ENCODE data around the gene PIP4P1. TPM values are rescaled to one million over a fixed set of nuclear protein-coding genes. Genes with fewer than 3 reads are reported as not detected.

PIP4P1 gene
- total RNA-seq, 1 donor from 2014 or later: 37.7 TPM

DNA sequence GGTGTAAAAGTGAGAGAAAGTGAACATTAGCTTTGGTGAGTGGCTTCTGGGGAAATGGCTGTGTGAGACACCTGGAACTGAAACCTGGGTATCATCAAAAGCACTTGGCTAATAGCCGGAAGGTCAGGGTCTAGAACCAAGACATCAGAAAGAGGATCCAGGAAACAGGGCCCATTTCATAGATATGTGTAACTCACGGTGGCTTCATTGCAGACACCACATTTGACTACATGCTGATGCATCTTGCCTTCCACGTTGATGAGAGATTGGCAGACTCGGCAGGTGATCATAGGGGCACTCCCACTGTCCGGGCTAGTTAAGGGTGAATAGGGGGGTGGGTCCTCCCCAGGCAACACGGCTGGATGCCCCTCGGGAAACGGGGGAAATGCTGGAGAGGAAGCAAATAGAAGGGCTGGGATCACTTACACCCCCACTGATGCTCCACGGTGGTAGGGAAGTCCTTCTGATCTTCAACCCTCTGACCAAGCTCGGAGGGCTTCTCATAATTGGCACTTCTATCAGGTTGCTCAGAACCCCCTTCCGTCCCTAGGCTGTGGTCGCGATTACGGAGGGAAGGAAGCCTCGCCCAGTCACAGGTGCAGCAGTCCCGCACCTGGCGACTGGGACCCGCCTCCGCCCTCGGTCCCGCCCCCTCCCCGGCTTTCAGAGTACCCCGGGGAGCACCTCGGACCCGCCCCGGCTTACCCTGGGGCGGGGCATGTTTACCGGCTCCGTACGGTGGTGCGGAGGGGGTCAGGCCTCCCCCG is 593 bp downstream of the PIP4P1 start:
- DNase-seq (peak; percentile 74), ATAC-seq (peak; percentile 57 to 59)
- Histone ChIP-seq H3K4me3 (peak overlapping the region; percentile 95), H3K36me3 (peaks cover 48% of the 10 kb centered on the region), H3K4me1 (peaks cover 42% of the 10 kb centered on the region), H3K9me3 (no peaks in the 10 kb centered on the region), H3K27me3 (ENCODE audit: low read depth) (no peaks in the 10 kb centered on the region), H3K27ac (peak overlapping the region; percentile 94)
- intact Hi-C loops (cut with DNase I): no loop called here
- TF ChIP-seq, protein P1, sequence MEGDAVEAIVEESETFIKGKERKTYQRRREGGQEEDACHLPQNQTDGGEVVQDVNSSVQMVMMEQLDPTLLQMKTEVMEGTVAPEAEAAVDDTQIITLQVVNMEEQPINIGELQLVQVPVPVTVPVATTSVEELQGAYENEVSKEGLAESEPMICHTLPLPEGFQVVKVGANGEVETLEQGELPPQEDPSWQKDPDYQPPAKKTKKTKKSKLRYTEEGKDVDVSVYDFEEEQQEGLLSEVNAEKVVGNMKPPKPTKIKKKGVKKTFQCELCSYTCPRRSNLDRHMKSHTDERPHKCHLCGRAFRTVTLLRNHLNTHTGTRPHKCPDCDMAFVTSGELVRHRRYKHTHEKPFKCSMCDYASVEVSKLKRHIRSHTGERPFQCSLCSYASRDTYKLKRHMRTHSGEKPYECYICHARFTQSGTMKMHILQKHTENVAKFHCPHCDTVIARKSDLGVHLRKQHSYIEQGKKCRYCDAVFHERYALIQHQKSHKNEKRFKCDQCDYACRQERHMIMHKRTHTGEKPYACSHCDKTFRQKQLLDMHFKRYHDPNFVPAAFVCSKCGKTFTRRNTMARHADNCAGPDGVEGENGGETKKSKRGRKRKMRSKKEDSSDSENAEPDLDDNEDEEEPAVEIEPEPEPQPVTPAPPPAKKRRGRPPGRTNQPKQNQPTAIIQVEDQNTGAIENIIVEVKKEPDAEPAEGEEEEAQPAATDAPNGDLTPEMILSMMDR (IDR thresholded peaks at IDR 0.05): no peak

DNA sequence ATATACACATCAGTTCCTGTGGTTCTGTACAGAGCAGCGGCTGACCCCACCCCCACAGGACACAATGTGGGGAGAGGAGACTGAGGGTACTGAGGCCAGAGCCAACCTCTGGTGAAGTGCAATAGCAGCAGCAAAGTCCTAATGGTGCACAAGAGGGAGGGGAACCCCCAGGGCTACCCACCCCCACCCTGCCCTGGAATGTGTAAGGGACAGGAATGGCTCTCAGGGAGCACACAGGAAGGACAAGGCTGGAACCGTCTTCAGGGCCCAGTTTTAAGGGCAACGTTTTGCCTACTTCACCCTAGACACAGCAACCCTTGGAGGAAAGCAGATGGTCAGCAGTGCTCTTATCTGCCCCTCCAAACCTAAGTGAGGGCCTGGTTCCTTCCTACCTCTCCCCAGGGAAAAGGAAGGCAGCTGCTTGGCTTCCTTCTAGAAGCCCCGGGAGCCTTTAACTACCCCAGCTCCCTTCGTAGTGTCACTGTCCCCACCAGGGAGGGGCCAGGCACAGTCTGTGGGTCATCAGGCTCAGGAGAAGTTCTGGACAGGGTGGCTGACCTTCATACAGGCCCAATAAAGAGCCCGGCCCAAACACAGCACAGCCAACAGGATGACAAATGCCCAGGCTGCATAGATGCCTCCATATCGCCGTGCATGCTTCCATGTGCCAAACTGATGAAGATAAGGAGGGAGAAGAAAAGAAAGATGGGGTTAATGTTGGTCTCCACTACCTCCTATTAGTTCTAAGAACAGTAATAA is 3.0 kb downstream of the PIP4P1 start:
- Histone ChIP-seq H3K9me3 (no peaks in the 10 kb centered on the region), H3K27ac (no peak overlapping the region), H3K4me1 (peaks cover 52% of the 10 kb centered on the region), H3K36me3 (peaks cover 48% of the 10 kb centered on the region), H3K4me3 (no peak overlapping the region), H3K27me3 (ENCODE audit: low read depth) (no peaks in the 10 kb centered on the region)
- TF ChIP-seq, protein P1 (IDR thresholded peaks at IDR 0.05): no peak
- ATAC-seq: no peak
- intact Hi-C loops (cut with DNase I): no loop called here
- DNase-seq: no peak

DNA sequence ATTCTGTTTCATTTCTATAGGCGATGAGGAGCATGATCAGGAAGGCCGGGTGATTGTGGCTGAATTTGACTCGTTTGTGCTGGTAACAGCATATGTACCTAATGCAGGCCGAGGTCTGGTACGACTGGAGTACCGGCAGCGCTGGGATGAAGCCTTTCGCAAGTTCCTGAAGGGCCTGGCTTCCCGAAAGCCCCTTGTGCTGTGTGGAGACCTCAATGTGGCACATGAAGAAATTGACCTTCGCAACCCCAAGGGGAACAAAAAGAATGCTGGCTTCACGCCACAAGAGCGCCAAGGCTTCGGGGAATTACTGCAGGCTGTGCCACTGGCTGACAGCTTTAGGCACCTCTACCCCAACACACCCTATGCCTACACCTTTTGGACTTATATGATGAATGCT is 4.3 kb downstream of the PIP4P1 start:
- H3K27ac ChIP-seq: no peak overlapping the region
- DNase-seq: no peak
- H3K36me3 ChIP-seq: peaks cover 51% of the 10 kb centered on the region
- no peak overlapping the region for H3K4me3 ChIP-seq
- TF ChIP-seq, protein P1 (IDR thresholded peaks at IDR 0.05): no peak
- peaks cover 56% of the 10 kb centered on the region for H3K4me1 ChIP-seq
- no peak for ATAC-seq
- intact Hi-C loops (cut with DNase I): no loop called here
- no peaks in the 10 kb centered on the region for H3K27me3 ChIP-seq (ENCODE audit: low read depth)
- no peaks in the 10 kb centered on the region for H3K9me3 ChIP-seq

DNA sequence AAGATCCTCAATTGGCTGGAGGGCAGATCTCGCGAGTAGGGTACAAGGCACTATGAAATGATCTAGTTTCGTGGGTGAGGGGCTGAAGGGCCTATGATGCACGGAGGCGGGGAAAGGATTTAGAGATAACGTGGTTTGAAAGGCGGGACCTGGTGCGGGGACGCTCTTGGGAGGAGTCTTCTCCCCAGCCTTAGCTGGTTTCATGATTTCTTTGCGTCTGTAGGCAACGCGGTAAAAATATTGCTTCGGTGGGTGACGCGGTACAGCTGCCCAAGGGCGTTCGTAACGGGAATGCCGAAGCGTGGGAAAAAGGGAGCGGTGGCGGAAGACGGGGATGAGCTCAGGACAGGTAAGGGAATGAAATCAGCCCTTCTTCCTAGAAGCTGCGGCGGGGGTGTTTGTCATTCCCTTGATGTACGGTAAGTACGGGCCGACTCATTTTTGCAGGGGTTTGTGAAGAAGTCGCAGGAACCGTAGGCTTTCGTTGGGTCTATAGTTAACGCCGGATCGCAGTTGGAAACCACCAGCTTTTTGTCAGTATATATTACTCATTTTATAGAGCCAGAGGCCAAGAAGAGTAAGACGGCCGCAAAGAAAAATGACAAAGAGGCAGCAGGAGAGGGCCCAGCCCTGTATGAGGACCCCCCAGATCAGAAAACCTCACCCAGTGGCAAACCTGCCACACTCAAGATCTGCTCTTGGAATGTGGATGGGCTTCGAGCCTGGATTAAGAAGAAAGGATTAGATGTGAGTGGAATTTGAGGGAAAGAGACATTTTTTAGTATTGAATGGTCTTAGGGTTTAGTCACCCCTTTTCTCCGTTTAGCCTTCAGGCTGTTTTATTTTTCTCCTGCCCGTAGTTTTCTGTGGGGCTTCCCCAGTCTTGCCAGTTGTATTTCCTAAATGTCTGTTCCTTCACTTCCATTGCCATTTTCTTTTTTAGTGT is 5.6 kb downstream of the PIP4P1 start:
- ATAC-seq: peak; percentile 75 to 79
- H3K36me3 ChIP-seq: peaks cover 65% of the 10 kb centered on the region
- peak overlapping the region; percentile 91 for H3K4me3 ChIP-seq
- TF ChIP-seq, protein P1 (IDR thresholded peaks at IDR 0.05): no peak
- intact Hi-C loops (cut with DNase I): no loop called here
- H3K27ac ChIP-seq: peak overlapping the region; percentile 96
- no peaks in the 10 kb centered on the region for H3K27me3 ChIP-seq (ENCODE audit: low read depth)
- peaks cover 56% of the 10 kb centered on the region for H3K4me1 ChIP-seq
- no peaks in the 10 kb centered on the region for H3K9me3 ChIP-seq
- no peak for DNase-seq

Measured in lower lobe of right lung (tissue), 2 donors.